Posterior cingulate gyrus (tissue), 11 donors: ENCODE data around the gene IFNL4.
"Not testable (repeated sequence)": the region's sequence is repeated elsewhere in the genome, so short reads cannot be mapped to it uniquely, and the experiment has no call there.

ENCODE experiments used
- DNase-seq, 10 donors: peaks; one replicate each; pipeline versions ENCODE4 v3.0.0 to v3.0.0-alpha.2; 2020 to 2021; ENCODE audit warnings: mixed read lengths in 3 of 10
- intact Hi-C: fragments of 100-400 bp; cut with DNase I; formaldehyde crosslinking; loops from one replicate; pipeline ENCODE4 v1.15.1; 2023

The IFNL4 gene

GRCh38 chr19:39248806-39249205 lies at the start of gene IFNL4:
Gene IFNL4, minus strand, starts transcription at chr19:39248856.
- peak in 1 of 10 donors; percentile 49 for DNase-seq
- intact Hi-C loops = no loop called here

GRCh38 chr19:39297931-39298634 lies 49.4 kb upstream of the IFNL4 start:
- intact Hi-C loops = no loop called here
- DNase-seq = peak in 3 of 10 donors; percentile 5 to 75 (median 50)

GRCh38 chr19:39296906-39297305 lies 48.2 kb upstream of the IFNL4 start:
- intact Hi-C loops = no loop called here
- peak in 2 of 10 donors; percentile 14 to 28 for DNase-seq

GRCh38 chr19:39296055-39296645 lies 47.5 kb upstream of the IFNL4 start, which contains the start of gene IFNL1:
Gene IFNL1, plus strand, starts transcription at chr19:39296407. Its CDS starts 15 bp downstream, at chr19:39296422.
- DNase-seq = peak in 2 of 10 donors; percentile 32 to 63
- intact Hi-C loops = no loop called here

- intact Hi-C loops = no loop called here
Measured at GRCh38 chr19:39293394-39293793, 44.7 kb upstream of the IFNL4 start.

GRCh38 chr19:39284032-39284431 lies 35.4 kb upstream of the IFNL4 start:
- intact Hi-C loops = no loop called here
- DNase-seq = no peak

More at GRCh38 chr19:39293394-39293793, 44.7 kb upstream of the IFNL4 start:
- peak in 2 of 10 donors; percentile 3 to 12 for DNase-seq

GRCh38 chr19:39282021-39282420 lies 33.4 kb upstream of the IFNL4 start:
- intact Hi-C loops = no loop called here
- DNase-seq = no peak

GRCh38 chr19:39277598-39277997 lies 28.9 kb upstream of the IFNL4 start:
- intact Hi-C loops = no loop called here
- peak in 1 of 10 donors; percentile 8 for DNase-seq

- DNase-seq = peak in 1 of 10 donors; percentile 11
- intact Hi-C loops = no loop called here
Measured at GRCh38 chr19:39276740-39277139, 28.1 kb upstream of the IFNL4 start.

GRCh38 chr19:39275578-39275977 lies 26.9 kb upstream of the IFNL4 start:
- DNase-seq = peak in 1 of 10 donors; percentile 0

GRCh38 chr19:39273859-39274258 lies 25.2 kb upstream of the IFNL4 start:
- peak in 1 of 10 donors; percentile 9 for DNase-seq

More at GRCh38 chr19:39275578-39275977, 26.9 kb upstream of the IFNL4 start:
- intact Hi-C loops = no loop called here

GRCh38 chr19:39270036-39270871 lies 21.6 kb upstream of the IFNL4 start:
- peak in 1 of 10 donors; percentile 19 for DNase-seq
- intact Hi-C loops = no loop called here

More at GRCh38 chr19:39273859-39274258, 25.2 kb upstream of the IFNL4 start:
- intact Hi-C loops = not testable (repeated sequence)

- DNase-seq = peak in 1 of 10 donors; percentile 43
- intact Hi-C loops = not testable (repeated sequence)
Measured at GRCh38 chr19:39269369-39269768, 20.7 kb upstream of the IFNL4 start.

- intact Hi-C loops, DNase-seq: not testable (repeated sequence)
Measured at GRCh38 chr19:39268531-39269223, 20.0 kb upstream of the IFNL4 start.

GRCh38 chr19:39268085-39268484 lies 19.4 kb upstream of the IFNL4 start, which contains the start of gene IFNL2:
Gene IFNL2, plus strand, starts transcription at chr19:39268396. Its CDS starts 173 bp downstream, at chr19:39268569.
- DNase-seq, intact Hi-C loops: not testable (repeated sequence)

- intact Hi-C loops = no loop called here
- DNase-seq = peak in 2 of 10 donors; percentile 80 to 84
Measured at GRCh38 chr19:39265321-39265916, 16.8 kb upstream of the IFNL4 start.

GRCh38 chr19:39264306-39265290 lies 15.9 kb upstream of the IFNL4 start:
- peak in 2 of 10 donors; percentile 77 to 83 for DNase-seq
- intact Hi-C loops = no loop called here

GRCh38 chr19:39263912-39264305 lies 15.3 kb upstream of the IFNL4 start:
- intact Hi-C loops = no loop called here

More at GRCh38 chr19:39263912-39264305, 15.3 kb upstream of the IFNL4 start:
- DNase-seq = peak in 1 of 10 donors; percentile 55
